ENCODE results near the gene HDAC10.

HDAC10 gene

DNA sequence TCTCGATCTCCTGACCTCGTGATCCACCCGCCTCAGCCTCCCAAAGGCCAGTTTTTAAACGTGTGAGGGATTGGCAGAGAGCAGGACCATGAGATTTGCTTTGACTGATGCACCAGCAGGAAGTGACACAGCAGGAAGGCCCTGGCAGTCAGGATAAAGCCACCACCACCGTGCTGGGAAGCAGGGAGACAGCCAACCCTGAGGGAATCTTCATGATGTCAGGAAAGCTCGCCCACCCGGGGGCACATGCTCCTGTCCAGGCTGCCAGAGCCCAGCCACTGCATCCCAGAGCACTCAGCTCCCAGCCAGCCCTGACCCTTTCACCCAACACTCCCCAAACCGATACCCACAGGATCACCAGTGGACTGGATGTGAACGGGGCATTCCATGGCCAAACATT is 12.3 kb downstream of the HDAC10 start:
- H3K36me3 ChIP-seq (ENCODE audit: control insufficient read depth, insufficient read depth, low read length), result no peaks in the 10 kb centered on the region
- H3K4me2 ChIP-seq (ENCODE audit: low read length), result no peak overlapping the region
- no peak overlapping the region for H3K4me3 ChIP-seq (ENCODE audit: low read depth, low read length)
- H3K4me1 ChIP-seq, result peaks cover 1% of the 10 kb centered on the region
- H3K9me3 ChIP-seq (ENCODE audit: control insufficient read depth, low read length), result no peaks in the 10 kb centered on the region
- TF ChIP-seq, protein P1, sequence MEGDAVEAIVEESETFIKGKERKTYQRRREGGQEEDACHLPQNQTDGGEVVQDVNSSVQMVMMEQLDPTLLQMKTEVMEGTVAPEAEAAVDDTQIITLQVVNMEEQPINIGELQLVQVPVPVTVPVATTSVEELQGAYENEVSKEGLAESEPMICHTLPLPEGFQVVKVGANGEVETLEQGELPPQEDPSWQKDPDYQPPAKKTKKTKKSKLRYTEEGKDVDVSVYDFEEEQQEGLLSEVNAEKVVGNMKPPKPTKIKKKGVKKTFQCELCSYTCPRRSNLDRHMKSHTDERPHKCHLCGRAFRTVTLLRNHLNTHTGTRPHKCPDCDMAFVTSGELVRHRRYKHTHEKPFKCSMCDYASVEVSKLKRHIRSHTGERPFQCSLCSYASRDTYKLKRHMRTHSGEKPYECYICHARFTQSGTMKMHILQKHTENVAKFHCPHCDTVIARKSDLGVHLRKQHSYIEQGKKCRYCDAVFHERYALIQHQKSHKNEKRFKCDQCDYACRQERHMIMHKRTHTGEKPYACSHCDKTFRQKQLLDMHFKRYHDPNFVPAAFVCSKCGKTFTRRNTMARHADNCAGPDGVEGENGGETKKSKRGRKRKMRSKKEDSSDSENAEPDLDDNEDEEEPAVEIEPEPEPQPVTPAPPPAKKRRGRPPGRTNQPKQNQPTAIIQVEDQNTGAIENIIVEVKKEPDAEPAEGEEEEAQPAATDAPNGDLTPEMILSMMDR (IDR thresholded peaks at IDR 0.05), result no peak
- H3K27ac ChIP-seq, result no peak overlapping the region
- H3K79me2 ChIP-seq, result peaks cover 31% of the 10 kb centered on the region
- no peak overlapping the region for H3K9ac ChIP-seq
- no peak overlapping the region for H2AFZ ChIP-seq
- no peaks in the 10 kb centered on the region for H3K27me3 ChIP-seq (ENCODE audit: control insufficient read depth, insufficient read depth, low read length)

DNA sequence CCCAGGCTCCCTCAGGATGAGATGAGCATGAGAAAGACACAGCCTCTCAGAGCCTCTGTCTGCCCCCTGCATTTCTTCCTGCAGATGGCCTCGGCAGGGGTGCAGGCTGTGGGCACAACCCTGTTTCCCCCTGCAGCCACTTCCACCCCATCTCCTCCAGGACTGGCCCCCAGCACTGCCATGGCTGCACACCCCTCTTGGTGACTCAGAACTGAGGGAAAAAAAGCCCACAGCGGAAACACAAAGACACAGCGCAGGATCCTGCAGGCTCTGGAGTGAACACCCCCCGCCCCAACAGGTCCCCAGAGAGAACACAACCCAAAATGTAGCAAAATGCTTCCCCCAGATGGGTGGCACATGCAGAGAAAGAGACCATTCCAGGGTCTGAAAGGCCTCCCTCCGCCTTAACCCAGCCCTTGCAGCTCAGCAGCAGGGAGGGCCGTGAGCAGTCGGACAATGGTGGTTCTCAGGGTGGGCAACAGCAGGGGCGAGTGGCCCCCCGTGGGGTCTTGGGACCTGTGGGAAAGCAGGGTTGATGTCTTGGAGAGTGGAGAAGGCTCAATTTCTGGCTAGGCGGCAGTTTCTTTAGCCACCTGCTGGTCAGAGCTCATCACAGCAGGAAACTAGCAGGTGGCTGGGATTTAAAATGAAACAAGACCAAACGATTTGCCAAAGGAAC is 14.2 kb downstream of the HDAC10 start:
- H3K36me3 ChIP-seq (ENCODE audit: control insufficient read depth, insufficient read depth, low read length), result no peaks in the 10 kb centered on the region
- TF ChIP-seq, protein P1 (IDR thresholded peaks at IDR 0.05), result no peak
- H2AFZ ChIP-seq, result no peak overlapping the region
- no peaks in the 10 kb centered on the region for H3K4me1 ChIP-seq
- H3K27ac ChIP-seq, result no peak overlapping the region
- no peaks in the 10 kb centered on the region for H3K9me3 ChIP-seq (ENCODE audit: control insufficient read depth, low read length)
- no peaks in the 10 kb centered on the region for H3K27me3 ChIP-seq (ENCODE audit: control insufficient read depth, insufficient read depth, low read length)
- no peak overlapping the region for H3K9ac ChIP-seq
- no peak overlapping the region for H3K4me3 ChIP-seq (ENCODE audit: low read depth, low read length)
- H3K79me2 ChIP-seq, result peaks cover 22% of the 10 kb centered on the region
- H3K4me2 ChIP-seq (ENCODE audit: low read length), result no peak overlapping the region

DNA sequence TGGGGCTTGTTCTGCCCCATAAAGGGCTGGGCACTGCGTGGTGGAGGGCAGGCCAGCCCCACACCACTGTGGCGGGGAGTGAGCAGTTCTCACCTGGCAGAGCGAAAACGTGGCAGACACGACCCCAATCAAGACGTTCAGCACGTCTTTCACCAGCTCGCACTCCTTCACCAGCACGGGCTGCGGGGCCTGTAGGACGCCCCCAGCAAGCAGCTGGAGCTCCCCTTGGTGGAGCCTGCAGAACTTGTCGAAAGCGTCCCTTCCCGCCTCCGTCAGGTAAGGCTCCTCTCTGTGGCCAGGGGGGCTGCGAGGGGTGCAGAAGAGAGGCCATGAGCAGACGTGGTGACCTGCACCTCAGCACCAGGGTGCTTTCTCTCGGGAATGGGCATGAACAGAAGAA is 17.8 kb downstream of the HDAC10 start:
- Histone ChIP-seq H3K36me3 (ENCODE audit: control insufficient read depth, insufficient read depth, low read length) (no peaks in the 10 kb centered on the region), H3K27ac (no peak overlapping the region), H3K9ac (no peak overlapping the region), H3K4me3 (ENCODE audit: low read depth, low read length) (no peak overlapping the region), H3K79me2 (peaks cover 13% of the 10 kb centered on the region), H3K4me2 (ENCODE audit: low read length) (no peak overlapping the region), H3K27me3 (ENCODE audit: control insufficient read depth, insufficient read depth, low read length) (no peaks in the 10 kb centered on the region), H2AFZ (no peak overlapping the region), H3K4me1 (no peaks in the 10 kb centered on the region), H3K9me3 (ENCODE audit: control insufficient read depth, low read length) (no peaks in the 10 kb centered on the region)
- TF ChIP-seq, protein P1 (IDR thresholded peaks at IDR 0.05), result no peak

GRCh38 chr22:50232481-50233151 is 18.4 kb downstream of the HDAC10 start:
- Histone ChIP-seq H2AFZ (no peak overlapping the region), H3K4me3 (ENCODE audit: low read depth, low read length) (no peak overlapping the region), H3K79me2 (peaks cover 13% of the 10 kb centered on the region), H3K4me1 (no peaks in the 10 kb centered on the region), H3K27me3 (ENCODE audit: control insufficient read depth, insufficient read depth, low read length) (no peaks in the 10 kb centered on the region), H3K36me3 (ENCODE audit: control insufficient read depth, insufficient read depth, low read length) (no peaks in the 10 kb centered on the region), H3K4me2 (ENCODE audit: low read length) (no peak overlapping the region), H3K9ac (no peak overlapping the region), H3K27ac (no peak overlapping the region), H3K9me3 (ENCODE audit: control insufficient read depth, low read length) (no peaks in the 10 kb centered on the region)
- TF ChIP-seq, protein P1 (IDR thresholded peaks at IDR 0.05), result no peak

GRCh38 chr22:50229370-50229769 is 21.7 kb downstream of the HDAC10 start:
- Histone ChIP-seq H3K4me2 (ENCODE audit: low read length) (no peak overlapping the region), H3K36me3 (ENCODE audit: control insufficient read depth, insufficient read depth, low read length) (no peaks in the 10 kb centered on the region), H3K4me3 (ENCODE audit: low read depth, low read length) (no peak overlapping the region), H3K27me3 (ENCODE audit: control insufficient read depth, insufficient read depth, low read length) (no peaks in the 10 kb centered on the region), H3K9ac (no peak overlapping the region), H2AFZ (no peak overlapping the region), H3K27ac (no peak overlapping the region), H3K9me3 (ENCODE audit: control insufficient read depth, low read length) (no peaks in the 10 kb centered on the region), H3K4me1 (no peaks in the 10 kb centered on the region), H3K79me2 (peaks cover 2% of the 10 kb centered on the region)
- TF ChIP-seq, protein P1 (IDR thresholded peaks at IDR 0.05), result no peak
